GM18861 (cell line): ENCODE measurements around the gene LYPD1.

Experiments
- ATAC-seq: cut with Tn5 transposase; IDR thresholded peaks from one replicate; pipeline ENCODE4 v1.9.1; 2021; ENCODE audit not compliant: unreplicated experiment

Gene LYPD1

GRCh38 chr2:132638313-132639040, 31.5 kb downstream of the LYPD1 start:
- ATAC-seq, result no peak

DNA sequence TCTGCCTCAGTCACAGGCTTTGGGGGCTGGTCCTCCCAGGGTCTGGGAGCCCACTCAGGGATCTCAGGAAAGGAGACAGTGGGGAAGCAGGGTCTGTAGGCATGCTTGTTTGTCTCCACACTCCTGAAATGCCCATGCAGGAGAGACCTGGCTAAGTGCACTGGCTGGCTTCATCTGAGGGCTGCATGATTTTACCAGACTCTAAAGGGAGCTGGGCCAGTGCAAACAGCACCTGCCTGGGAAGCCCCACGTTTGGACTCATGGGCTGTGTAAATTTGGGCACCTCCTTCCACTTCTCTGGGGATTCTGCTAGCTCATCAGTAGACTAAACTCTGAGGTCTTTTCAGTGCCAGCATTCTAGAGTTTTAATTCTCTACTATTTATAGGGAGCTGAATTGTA, 33.7 kb downstream of the LYPD1 start:
- no peak for ATAC-seq

- no peak for ATAC-seq
These were observed 36.4 kb downstream of the LYPD1 start for GRCh38 chr2:132633635-132634034.

GRCh38 chr2:132632000-132632649, 37.9 kb downstream of the LYPD1 start:
- ATAC-seq, result no peak

GRCh38 chr2:132627536-132627935, 42.5 kb downstream of the LYPD1 start:
- ATAC-seq, result no peak

- no peak for ATAC-seq
These were observed 46.7 kb downstream of the LYPD1 start for GRCh38 chr2:132623096-132623839.

- no peak for ATAC-seq
These were observed 48.7 kb downstream of the LYPD1 start for GRCh38 chr2:132621131-132621875.

GRCh38 chr2:132620115-132620514, 49.9 kb downstream of the LYPD1 start:
- ATAC-seq, result no peak

DNA sequence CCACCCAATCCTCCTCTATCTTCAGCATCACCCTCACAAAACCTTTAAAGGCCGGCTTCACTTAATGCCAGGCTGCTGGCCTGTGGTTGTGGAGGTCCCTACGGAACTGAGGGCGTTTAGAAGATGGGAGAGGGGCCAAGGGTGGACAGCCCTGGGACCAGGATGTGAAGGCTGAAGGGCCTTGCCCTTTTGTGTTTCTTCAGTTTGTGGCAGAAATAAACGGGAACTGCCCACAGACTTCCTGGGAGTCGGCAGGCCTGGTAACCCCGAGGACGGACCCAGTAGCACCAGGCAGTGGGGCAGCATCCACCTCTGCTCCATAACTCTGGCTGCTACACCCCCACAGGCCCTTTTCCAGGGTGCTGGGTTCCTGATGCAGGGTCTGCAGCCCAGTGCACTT, 51.3 kb downstream of the LYPD1 start:
- no peak for ATAC-seq

DNA sequence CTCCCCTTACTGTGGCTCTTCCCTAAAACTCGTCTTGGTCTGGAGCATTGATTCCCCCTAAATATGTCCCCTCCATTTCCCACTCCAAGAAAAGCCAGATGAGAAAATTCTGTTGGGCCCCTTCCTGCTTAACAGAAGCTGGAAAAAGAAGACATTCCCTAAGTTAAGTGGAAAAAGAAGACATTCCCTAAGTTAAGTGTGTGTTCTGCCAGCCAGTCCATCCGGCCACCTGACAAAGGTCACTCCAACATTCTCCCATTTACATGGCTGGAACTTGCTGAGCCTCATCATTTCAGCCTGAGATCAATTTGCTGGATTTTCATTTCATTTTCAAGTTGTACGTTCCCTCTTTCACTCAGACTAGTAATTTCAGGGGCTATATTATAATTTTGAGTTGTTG, 52.0 kb downstream of the LYPD1 start:
- ATAC-seq, result no peak

GRCh38 chr2:132615329-132616085, 54.5 kb downstream of the LYPD1 start:
- ATAC-seq, result no peak

DNA sequence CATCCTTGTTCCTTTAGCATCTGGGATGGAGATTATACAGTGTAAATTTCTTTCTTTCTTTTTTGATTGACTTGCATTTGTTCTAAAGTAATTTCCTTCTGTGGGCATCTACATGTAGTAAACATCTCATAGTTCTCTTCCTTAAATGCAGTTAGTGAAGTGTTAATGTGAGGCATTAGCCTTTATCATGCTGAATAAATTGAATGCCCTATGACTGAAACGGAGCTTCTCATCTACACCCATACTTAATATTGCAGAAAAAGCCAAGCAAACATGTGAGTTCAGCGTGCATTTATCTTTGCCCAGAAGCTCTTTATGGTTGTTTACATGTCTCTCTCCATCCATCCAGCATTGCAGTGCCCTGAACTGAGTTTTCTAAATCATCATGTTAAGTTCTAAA, 58.3 kb downstream of the LYPD1 start:
- ATAC-seq, result no peak

- no peak for ATAC-seq
These were observed 60.7 kb downstream of the LYPD1 start for GRCh38 chr2:132609101-132609890.

- ATAC-seq, result no peak
These were observed 61.7 kb downstream of the LYPD1 start for GRCh38 chr2:132608311-132608710.

GRCh38 chr2:132607426-132608090, 62.4 kb downstream of the LYPD1 start:
- no peak for ATAC-seq

DNA sequence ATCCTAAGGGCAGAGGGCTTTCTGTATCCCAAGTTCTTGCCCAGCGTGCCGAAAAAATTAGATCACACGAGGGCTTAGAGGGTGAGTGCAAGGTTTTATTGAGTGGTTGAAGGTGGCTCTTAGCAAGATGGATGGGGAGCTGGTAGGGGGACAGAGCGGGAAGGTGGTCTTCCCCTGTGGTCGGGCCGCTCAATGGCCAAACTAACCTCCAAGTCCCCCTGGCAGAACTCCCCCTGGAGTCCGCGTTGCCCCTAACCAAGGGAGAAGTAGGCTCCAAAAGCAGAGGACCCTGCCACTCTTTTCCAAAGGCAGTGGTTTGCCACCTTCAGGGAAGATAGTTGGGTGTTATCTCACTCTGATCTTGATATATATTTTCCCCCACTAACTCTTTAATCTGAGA, 63.4 kb downstream of the LYPD1 start:
- ATAC-seq, result no peak

- ATAC-seq, result no peak
These were observed 64.5 kb downstream of the LYPD1 start for GRCh38 chr2:132605236-132606180.

DNA sequence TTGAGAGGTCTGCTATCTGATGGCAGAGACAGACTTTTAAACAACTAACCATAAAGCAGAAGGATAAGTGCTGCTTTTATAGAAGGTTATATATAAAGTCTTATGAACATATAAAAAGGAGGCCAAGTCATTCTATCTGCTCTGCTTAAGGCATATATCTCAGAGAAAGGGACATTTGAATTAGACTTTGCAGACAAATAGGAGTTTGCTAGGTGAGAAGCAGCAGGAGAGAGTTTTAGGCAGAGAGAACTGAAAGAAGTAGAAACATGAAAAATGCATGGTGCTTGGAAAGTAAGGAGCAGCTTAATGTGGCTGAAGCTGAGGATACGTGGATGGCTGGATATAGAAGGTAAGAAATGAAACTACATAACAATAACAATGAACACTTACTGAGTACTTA, 65.4 kb downstream of the LYPD1 start:
- no peak for ATAC-seq
